Spleen (tissue), 7 donors: ENCODE measurements around the gene AXIN2.

Experiments
- POLR2A ChIP-seq, 3 donors: fragments of 450-650 bp; IDR thresholded peaks; one replicate each; pipeline ENCODE4 v1.5.1; 2017; ENCODE audit warnings: antibody characterized with exemption in 3 of 3, mild to moderate bottlenecking in 1 of 3
- POLR2AphosphoS5 ChIP-seq, 3 donors: sonication (generic); formaldehyde crosslinking; IDR thresholded peaks; one replicate each; pipeline ENCODE4 v1.5.1; 2017; ENCODE audit warnings: antibody characterized with exemption in 3 of 3
- TF ChIP-seq, protein P1 (sequence below), 11 experiments: fragments of 200-600 bp in 7 of 11; fragments of 450-650 bp in 4 of 11; sonication (generic) in 4 of 11; IDR thresholded peaks in 8 of 11; conservative IDR thresholded peaks in 3 of 11; 1 replicate in 7 of 11; 2 replicates in 4 of 11; pipeline versions ENCODE4 v1.4.0 to v1.8.0; 2016 to 2021; ENCODE audit warnings: antibody characterized with exemption in 11 of 11, inconsistent platforms in 4 of 11, mild to moderate bottlenecking in 1 of 11
- donor health status: DM: no; HTN: no; CAD: no; lungs with moderate emphysema.
- donor health status: DM: no; HTN: no; CAD: no.
- donor health status: DM: no; HTN: no; CAD: no.

GRCh38 chr17:65565559-65565958 lies 4.1 kb upstream of the AXIN2 start:
- TF ChIP-seq POLR2A (IDR thresholded peaks at IDR 0.05): no peak
- TF ChIP-seq, protein P1, sequence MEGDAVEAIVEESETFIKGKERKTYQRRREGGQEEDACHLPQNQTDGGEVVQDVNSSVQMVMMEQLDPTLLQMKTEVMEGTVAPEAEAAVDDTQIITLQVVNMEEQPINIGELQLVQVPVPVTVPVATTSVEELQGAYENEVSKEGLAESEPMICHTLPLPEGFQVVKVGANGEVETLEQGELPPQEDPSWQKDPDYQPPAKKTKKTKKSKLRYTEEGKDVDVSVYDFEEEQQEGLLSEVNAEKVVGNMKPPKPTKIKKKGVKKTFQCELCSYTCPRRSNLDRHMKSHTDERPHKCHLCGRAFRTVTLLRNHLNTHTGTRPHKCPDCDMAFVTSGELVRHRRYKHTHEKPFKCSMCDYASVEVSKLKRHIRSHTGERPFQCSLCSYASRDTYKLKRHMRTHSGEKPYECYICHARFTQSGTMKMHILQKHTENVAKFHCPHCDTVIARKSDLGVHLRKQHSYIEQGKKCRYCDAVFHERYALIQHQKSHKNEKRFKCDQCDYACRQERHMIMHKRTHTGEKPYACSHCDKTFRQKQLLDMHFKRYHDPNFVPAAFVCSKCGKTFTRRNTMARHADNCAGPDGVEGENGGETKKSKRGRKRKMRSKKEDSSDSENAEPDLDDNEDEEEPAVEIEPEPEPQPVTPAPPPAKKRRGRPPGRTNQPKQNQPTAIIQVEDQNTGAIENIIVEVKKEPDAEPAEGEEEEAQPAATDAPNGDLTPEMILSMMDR (IDR thresholded peaks at IDR 0.05 in 8 of 11, conservative IDR thresholded peaks at IDR 0.05 in 3 of 11): no peak
- no peak for TF ChIP-seq POLR2AphosphoS5 (IDR thresholded peaks at IDR 0.05)
